PFSK-1 (cell line): Measurements from ENCODE around the gene ATP6V0B.
A peak's percentile ranks its signal among the peaks of the same experiment; 100 is the strongest.

ENCODE experiments used
- FOXP2 ChIP-seq: optimal IDR thresholded peaks from 2 replicates; pipeline ENCODE3; 2011; ENCODE audit warnings: borderline replicate concordance, control low read depth, inconsistent platforms; ENCODE audit not compliant: insufficient read depth; ENCODE audit errors: extremely low read length, extremely low read depth
- POLR2AphosphoS5 ChIP-seq: IDR thresholded peaks from 2 replicates; pipeline ENCODE4 v1.6.1; 2012; ENCODE audit warnings: low read depth, mild to moderate bottlenecking, control low read depth, low read length, moderate library complexity
- SIN3A ChIP-seq: IDR thresholded peaks from 2 replicates; pipeline ENCODE4 v1.6.1; 2012; ENCODE audit warnings: mild to moderate bottlenecking, low read length, moderate library complexity, borderline replicate concordance; ENCODE audit not compliant: insufficient read depth
- TAF1 ChIP-seq: IDR thresholded peaks from 2 replicates; pipeline ENCODE4 v1.6.1; 2012; ENCODE audit warnings: low read length, control low read depth, borderline replicate concordance; ENCODE audit not compliant: insufficient read depth
- TF ChIP-seq, protein P1 (sequence below), 2 experiments: IDR thresholded peaks; 2 replicates each; pipeline versions ENCODE4 v1.6.1 to v1.8.0; 2011 to 2012; ENCODE audit warnings: low read depth in 2 of 2, low read length in 2 of 2, control low read depth in 1 of 2, inconsistent platforms in 1 of 2, mild to moderate bottlenecking in 1 of 2, moderate library complexity in 1 of 2; ENCODE audit not compliant: insufficient read depth in 1 of 2

The ATP6V0B gene

DNA sequence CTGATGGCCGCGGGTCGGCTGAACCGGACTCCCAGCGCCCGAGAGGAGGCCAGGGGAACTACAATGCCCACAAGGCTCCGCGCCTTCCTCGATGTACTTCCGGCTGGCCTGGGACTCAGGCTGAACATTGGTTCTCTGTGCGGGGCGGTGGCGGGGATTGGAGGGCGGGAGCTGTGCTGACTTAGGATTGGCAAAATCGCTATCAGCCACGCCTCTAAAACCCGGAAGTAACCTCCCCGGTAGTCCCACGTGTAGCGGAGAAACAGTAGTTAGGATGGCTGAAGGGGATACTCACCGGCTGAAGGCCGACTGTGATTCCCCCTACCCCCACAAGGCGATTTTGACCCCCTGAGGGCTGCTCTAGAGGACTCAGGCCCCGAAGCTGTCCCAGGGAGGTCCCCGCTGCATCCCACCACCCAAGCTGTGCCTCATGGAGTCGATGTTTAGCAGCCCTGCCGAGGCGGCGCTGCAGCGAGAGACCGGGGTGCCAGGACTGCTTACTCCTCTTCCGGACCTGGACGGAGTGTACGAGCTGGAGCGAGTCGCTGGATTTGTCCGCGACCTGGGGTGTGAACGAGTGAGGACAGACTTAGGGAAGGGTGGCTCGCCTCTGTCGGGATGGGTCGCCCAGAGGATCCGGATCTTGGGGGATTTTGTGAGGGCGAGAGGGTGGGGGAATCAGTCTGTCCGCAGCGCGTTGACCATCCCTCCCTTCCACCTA lies 4.9 kb upstream of the ATP6V0B start, which contains the start of gene DPH2:
TSS of gene DPH2 (plus strand) at position 265 of the 721 bp plus-strand sequence. CDS start at position 431, 166 bp downstream.
- TF ChIP-seq FOXP2 (peak; percentile 28), TAF1 (no peak), POLR2AphosphoS5 (0 out of 2 replicates have a peak, but pooled peaks have one; percentile 53), SIN3A (peak; percentile 91; the same call in 1 of the 2 replicates)
- TF ChIP-seq, protein P1, sequence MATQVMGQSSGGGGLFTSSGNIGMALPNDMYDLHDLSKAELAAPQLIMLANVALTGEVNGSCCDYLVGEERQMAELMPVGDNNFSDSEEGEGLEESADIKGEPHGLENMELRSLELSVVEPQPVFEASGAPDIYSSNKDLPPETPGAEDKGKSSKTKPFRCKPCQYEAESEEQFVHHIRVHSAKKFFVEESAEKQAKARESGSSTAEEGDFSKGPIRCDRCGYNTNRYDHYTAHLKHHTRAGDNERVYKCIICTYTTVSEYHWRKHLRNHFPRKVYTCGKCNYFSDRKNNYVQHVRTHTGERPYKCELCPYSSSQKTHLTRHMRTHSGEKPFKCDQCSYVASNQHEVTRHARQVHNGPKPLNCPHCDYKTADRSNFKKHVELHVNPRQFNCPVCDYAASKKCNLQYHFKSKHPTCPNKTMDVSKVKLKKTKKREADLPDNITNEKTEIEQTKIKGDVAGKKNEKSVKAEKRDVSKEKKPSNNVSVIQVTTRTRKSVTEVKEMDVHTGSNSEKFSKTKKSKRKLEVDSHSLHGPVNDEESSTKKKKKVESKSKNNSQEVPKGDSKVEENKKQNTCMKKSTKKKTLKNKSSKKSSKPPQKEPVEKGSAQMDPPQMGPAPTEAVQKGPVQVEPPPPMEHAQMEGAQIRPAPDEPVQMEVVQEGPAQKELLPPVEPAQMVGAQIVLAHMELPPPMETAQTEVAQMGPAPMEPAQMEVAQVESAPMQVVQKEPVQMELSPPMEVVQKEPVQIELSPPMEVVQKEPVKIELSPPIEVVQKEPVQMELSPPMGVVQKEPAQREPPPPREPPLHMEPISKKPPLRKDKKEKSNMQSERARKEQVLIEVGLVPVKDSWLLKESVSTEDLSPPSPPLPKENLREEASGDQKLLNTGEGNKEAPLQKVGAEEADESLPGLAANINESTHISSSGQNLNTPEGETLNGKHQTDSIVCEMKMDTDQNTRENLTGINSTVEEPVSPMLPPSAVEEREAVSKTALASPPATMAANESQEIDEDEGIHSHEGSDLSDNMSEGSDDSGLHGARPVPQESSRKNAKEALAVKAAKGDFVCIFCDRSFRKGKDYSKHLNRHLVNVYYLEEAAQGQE (IDR thresholded peaks at IDR 0.05; ENCODE audit: insufficient read depth in 1 of 2, low read depth in 2 of 2, low read length in 2 of 2) = peak in 1 of 2 experiments; percentile 43; a peak in 2 of 4 replicates

DNA sequence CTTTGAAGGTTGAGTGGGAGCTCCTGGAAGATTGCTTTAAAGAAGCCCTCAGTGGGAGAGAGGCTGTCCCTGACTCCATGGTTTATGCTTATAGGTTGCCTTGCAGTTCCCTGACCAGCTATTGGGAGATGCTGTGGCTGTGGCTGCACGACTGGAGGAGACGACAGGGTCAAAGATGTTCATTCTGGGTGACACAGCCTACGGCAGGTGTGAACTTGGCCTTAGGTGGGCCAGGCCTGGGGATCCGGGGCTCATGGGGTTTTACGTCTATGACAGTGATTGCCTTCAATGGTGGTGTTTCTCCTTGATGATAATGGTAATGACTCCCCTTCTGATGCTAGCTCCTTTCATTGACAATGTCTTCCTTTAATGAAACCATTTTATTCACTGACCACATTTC lies 4.3 kb upstream of the ATP6V0B start:
- TF ChIP-seq, protein P1 (IDR thresholded peaks at IDR 0.05; ENCODE audit: insufficient read depth in 1 of 2, low read depth in 2 of 2, low read length in 2 of 2) = no peak
- TF ChIP-seq FOXP2 (no peak), TAF1 (no peak), SIN3A (no peak), POLR2AphosphoS5 (no peak)

DNA sequence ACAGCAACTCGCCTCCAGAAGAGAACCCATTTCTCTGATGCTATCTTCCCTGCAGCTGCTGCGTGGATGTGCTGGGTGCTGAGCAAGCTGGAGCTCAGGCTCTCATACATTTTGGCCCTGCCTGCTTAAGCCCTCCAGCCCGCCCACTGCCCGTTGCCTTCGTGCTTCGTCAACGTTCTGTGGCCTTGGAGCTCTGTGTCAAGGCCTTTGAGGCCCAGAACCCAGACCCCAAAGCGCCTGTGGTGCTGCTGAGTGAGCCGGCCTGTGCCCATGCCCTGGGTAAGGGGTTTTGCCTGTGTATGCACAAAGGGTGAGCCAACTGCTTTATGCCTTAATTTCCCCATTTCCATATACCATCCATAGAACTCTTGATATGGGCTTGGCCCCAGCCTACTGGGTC lies 3.8 kb upstream of the ATP6V0B start:
- no peak for TF ChIP-seq TAF1
- no peak for TF ChIP-seq POLR2AphosphoS5
- TF ChIP-seq FOXP2 = no peak
- no peak for TF ChIP-seq SIN3A

DNA sequence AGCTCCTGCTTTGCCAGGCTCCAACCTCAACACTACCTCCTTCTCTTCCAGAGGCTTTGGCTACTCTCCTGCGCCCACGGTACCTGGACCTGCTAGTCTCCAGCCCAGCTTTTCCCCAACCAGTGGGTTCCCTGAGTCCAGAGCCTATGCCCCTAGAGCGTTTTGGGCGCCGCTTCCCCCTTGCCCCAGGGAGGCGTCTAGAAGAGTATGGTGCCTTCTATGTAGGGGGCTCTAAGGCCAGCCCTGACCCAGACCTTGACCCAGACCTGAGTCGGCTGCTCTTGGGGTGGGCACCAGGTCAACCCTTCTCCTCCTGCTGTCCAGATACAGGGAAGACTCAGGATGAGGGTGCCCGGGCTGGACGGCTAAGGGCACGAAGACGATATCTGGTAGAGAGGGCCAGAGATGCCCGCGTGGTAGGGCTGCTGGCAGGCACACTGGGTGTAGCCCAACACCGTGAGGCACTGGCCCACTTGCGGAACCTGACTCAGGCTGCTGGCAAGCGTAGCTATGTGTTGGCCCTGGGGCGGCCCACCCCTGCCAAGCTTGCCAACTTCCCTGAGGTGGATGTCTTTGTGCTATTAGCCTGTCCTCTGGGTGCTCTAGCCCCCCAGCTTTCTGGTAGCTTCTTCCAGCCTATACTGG lies 3.3 kb upstream of the ATP6V0B start:
- TF ChIP-seq SIN3A (no peak), FOXP2 (no peak), TAF1 (no peak), POLR2AphosphoS5 (no peak)
- TF ChIP-seq, protein P1 (IDR thresholded peaks at IDR 0.05; ENCODE audit: insufficient read depth in 1 of 2, low read depth in 2 of 2, low read length in 2 of 2) = no peak

DNA sequence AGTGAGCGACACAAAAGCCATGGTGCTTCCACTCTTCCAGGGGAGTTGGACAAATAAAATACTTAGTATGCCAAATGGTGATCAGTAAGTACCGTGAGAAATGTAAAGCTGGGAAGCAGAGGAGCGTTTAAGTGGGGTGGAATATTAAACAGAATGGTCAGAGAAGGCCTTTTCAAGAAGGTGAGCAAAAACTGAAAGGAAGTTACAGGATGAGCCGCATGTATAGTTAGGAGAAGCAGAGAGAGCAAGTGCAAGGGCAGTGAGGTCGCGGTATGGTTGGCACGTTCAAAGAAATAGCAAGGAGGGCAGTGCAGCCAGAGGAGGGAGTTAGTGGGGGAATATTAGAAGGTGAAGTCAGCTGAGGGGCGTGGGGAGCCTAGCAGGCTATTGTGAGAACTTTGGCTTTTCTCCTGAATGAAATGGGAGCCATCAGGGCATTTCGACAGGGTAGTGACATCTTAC lies 748 bp upstream of the ATP6V0B start:
- TF ChIP-seq TAF1 (no peak), FOXP2 (no peak), SIN3A (no peak), POLR2AphosphoS5 (no peak)
- TF ChIP-seq, protein P1 (IDR thresholded peaks at IDR 0.05; ENCODE audit: insufficient read depth in 1 of 2, low read depth in 2 of 2, low read length in 2 of 2) = no peak
